Heart left ventricle (tissue), 13 donors: ENCODE results near the gene SPATA33.
"Not testable (repeated sequence)": the region's sequence is repeated elsewhere in the genome, so short reads cannot be mapped to it uniquely, and the experiment has no call there.

Experiments
- POLR2A ChIP-seq, 2 donors: fragments of 450-650 bp; IDR thresholded peaks; one replicate each; pipeline ENCODE4 v1.6.1; 2017; ENCODE audit warnings: antibody characterized with exemption in 2 of 2, mild to moderate bottlenecking in 2 of 2, moderate library complexity in 2 of 2
- TF ChIP-seq, protein P1 (sequence below), 12 donors: fragments of 200-600 bp; sonication (generic) in 4 of 12; IDR thresholded peaks; one replicate each; pipeline versions ENCODE4 v1.5.0 to v1.8.0; 2018 to 2022; ENCODE audit warnings: antibody characterized with exemption in 12 of 12, mild to moderate bottlenecking in 5 of 12
- donor health status: ischemic (EF 13 %, LVEDD 7.1; RV severe dilation, severe dysfunction).
- donor health status: DM: no; HTN: yes; CAD: no.
- donor health status: DM: no; HTN: no; CAD: no.
- donor health status: ischemic (EF 25% LVEDD 6.9; RV normal size, moderate dysfunction).
- donor health status: ischemic (EF 25% LVEDD 5.7; RV mildly dilated, moderate dysfunction).
- donor health status: ischemic (EF 35%, LVEDD 5.7; RV mildly dilated, moderate dysfunction).
- donor health status: nonischemic (EF 11% LVEDD 7.7; RV severe dilation, severe dysfunction).
- donor health status: DM: yes; HTN: yes; CAD: no.
- donor health status: PGD.
- donor health status: ischemic (EF 29% LVEDD 5.4; RV normal size, mild dysfunction).
- donor health status: nonischemic (EF 23%, LVEDD 6.1; RV moderate dilation, normal function).

DNA sequence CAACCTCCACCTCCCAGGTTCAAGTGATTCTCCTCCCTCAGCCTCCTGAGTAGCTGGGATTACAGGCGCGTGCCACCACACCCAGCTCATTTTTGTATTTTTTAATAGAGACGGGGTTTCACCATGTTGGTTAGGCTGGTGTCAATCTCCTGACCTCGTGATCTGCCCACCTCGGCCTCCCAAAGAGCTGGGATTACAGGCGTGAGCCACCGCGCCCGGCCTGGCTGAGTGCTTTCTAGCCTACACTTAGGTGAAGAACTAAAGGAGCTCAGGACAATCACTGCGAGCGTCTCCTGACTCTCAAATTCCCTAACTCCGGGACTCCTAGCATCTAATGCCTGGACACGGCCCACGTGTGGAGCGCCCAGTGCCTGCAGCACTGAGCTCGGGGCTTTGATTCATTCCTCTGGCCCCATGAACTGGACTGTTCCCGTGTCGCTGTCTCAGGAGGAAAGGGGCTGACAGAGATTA, 42.0 kb downstream of the SPATA33 start:
- TF ChIP-seq, protein P1, sequence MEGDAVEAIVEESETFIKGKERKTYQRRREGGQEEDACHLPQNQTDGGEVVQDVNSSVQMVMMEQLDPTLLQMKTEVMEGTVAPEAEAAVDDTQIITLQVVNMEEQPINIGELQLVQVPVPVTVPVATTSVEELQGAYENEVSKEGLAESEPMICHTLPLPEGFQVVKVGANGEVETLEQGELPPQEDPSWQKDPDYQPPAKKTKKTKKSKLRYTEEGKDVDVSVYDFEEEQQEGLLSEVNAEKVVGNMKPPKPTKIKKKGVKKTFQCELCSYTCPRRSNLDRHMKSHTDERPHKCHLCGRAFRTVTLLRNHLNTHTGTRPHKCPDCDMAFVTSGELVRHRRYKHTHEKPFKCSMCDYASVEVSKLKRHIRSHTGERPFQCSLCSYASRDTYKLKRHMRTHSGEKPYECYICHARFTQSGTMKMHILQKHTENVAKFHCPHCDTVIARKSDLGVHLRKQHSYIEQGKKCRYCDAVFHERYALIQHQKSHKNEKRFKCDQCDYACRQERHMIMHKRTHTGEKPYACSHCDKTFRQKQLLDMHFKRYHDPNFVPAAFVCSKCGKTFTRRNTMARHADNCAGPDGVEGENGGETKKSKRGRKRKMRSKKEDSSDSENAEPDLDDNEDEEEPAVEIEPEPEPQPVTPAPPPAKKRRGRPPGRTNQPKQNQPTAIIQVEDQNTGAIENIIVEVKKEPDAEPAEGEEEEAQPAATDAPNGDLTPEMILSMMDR (IDR thresholded peaks at IDR 0.05): not testable (repeated sequence)
- not testable (repeated sequence) for TF ChIP-seq POLR2A (IDR thresholded peaks at IDR 0.05)
